Sigmoid colon (tissue), 4 donors: ENCODE measurements around the gene VAMP1.

Experiments
- POLR2A ChIP-seq, 2 donors: fragments of 450-650 bp; IDR thresholded peaks; one replicate each; pipeline ENCODE4 v1.6.1; 2016; ENCODE audit warnings: antibody characterized with exemption in 2 of 2, mild to moderate bottlenecking in 2 of 2, moderate library complexity in 2 of 2
- POLR2AphosphoS5 ChIP-seq, 4 donors: sonication (generic); formaldehyde crosslinking; IDR thresholded peaks; one replicate each; pipeline ENCODE4 v1.6.1; 2017; ENCODE audit warnings: antibody characterized with exemption in 4 of 4
- TF ChIP-seq, protein P1 (sequence below), 4 experiments: fragments of 450-650 bp in 3 of 4; fragments of 200-600 bp in 1 of 4; IDR thresholded peaks; one replicate each; pipeline ENCODE4 v1.5.1; 2016 to 2019; ENCODE audit warnings: antibody characterized with exemption in 4 of 4, mild to moderate bottlenecking in 3 of 4, moderate library complexity in 2 of 4

DNA sequence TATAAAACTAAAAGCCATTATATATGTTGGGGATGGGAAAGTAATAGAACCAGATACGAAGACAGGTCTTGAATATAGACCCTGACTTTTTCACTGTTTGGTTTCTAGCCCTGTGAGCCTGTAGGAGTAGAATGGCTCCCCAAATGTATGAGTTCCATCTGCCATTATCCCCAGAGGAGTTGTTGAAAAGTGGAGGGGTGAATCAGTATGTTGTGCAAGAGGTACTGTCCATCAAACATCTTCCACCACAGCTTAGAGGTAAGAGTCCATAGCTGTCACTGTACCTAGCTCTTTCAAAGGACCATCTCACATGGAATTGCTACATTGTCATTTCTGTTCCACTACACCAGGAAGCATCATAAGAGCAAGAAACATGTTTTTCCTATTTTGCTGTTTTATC, 24.5 kb upstream of the VAMP1 start:
- TF ChIP-seq, protein P1, sequence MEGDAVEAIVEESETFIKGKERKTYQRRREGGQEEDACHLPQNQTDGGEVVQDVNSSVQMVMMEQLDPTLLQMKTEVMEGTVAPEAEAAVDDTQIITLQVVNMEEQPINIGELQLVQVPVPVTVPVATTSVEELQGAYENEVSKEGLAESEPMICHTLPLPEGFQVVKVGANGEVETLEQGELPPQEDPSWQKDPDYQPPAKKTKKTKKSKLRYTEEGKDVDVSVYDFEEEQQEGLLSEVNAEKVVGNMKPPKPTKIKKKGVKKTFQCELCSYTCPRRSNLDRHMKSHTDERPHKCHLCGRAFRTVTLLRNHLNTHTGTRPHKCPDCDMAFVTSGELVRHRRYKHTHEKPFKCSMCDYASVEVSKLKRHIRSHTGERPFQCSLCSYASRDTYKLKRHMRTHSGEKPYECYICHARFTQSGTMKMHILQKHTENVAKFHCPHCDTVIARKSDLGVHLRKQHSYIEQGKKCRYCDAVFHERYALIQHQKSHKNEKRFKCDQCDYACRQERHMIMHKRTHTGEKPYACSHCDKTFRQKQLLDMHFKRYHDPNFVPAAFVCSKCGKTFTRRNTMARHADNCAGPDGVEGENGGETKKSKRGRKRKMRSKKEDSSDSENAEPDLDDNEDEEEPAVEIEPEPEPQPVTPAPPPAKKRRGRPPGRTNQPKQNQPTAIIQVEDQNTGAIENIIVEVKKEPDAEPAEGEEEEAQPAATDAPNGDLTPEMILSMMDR (IDR thresholded peaks at IDR 0.05): no peak
- TF ChIP-seq POLR2A (IDR thresholded peaks at IDR 0.05): no peak
- no peak for TF ChIP-seq POLR2AphosphoS5 (IDR thresholded peaks at IDR 0.05)
